TTC549 (cell line): ENCODE results near the gene C4orf50.

ENCODE experiments used
- FAIRE-seq: peaks from 2 replicates; lab custom pipeline; 2012; peaks lifted over from hg19 to GRCh38; lab: Jason Lieb, UNC

C4orf50 gene

DNA sequence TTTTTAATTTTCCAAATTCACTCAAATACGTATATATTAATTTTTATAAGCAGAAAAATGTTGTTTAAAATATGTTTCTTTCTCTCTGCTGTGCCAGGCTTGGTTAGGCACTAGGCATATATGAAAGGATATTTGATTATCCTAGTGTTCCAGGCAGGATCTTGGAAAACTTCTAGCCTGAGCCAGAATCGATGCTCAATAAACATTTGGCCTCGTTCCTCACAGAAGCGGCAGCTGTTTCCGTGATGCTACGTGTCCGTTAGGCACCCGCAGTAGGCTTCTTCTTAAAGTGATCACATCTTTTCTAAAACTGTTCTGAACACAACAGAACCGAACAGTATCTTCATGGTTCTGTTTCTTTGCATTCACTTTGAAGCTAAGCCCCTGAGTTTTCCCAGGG, 75.3 kb downstream of the C4orf50 start:
- no peak for FAIRE-seq

DNA sequence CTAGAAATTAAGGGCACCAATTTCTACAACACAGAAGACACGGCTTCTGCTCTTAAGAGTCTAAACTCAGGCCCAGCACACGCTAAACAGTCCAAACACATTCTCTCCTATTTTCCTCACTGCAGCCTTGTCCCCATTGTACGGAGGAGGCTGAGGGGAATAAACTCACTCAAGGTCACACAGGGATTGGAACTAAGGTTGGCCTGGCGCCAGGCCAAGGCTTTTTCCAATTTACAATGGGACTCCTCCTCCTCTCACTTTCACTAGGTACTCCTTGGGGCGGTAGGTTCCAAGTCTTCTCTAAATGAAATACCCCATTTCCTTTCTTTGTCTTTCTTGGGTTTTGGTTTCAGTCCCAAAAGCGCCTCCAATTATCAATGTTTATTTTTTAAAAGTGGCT, 76.6 kb downstream of the C4orf50 start:
- FAIRE-seq: no peak

DNA sequence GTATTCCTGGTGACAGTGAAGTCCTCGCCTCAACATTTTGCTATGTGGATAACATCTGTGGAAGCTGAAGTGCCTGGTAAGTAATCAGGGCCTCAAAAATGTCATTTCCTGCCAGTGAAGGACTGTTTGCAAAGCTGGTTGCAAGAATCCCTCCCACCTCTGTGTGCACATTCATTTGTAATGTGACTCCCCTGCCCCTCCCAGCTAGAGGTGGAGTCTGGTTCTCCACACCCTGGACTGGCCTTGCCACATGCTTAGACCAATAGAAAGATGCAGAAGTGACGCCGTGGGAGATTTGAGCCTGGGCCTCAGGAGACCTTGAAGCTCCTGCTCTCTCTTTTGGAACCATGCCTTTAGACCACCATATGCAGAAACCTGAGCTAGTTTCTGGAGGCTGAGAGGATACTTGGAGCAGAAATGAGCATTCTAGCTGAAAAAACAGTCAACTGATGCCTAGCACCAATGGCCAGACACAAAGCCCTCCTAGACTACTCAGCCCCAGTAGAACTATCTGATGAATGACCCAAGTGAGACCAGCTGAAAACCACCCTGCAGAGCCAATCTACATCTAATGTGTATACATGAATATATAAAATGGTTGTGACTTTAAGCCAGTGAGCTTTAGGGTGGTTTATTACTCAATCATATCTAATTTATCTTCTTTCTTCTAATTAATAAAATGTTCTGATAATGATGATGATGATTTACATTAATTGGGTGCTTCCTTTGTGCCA, 77.6 kb downstream of the C4orf50 start:
- no peak for FAIRE-seq

DNA sequence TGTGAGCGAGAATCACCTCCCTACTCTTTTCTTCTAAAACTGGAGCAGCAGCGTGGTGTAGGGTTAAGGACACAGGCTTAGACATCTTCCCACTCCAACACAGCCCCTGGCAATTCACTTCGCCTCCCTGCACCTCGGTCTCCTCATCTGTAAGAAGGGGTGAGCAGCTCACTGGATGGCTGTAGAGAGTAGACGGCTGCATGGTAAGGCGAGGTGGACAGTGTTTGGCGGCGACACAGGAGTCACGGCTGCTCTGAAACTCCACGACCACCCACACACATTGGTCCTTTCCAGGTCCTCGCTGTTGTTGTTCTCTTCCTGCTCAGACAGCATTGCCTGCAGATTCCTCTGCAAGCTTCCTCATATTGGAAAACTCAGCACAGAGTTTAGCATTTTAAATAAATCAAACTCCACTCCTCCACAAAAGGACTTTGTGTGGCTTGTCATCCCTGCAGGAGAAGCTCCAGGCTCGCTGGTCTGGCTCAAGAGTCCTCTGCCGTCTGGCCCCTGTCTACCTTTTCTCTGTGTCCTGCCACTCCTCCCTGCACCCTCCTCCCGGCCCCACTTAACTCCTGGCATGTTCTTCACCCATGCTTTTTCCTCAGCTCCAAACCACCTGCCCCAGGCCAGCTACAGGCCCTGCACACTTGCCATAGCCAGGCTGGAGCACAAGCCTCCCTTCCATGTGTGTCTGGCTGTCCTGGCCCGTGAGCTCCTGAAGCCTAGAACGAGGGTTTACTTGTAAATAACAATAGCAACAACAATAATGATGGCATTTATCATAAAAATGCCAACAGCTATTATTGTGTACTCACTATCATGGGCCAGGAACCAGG, 84.0 kb downstream of the C4orf50 start:
- FAIRE-seq: no peak

DNA sequence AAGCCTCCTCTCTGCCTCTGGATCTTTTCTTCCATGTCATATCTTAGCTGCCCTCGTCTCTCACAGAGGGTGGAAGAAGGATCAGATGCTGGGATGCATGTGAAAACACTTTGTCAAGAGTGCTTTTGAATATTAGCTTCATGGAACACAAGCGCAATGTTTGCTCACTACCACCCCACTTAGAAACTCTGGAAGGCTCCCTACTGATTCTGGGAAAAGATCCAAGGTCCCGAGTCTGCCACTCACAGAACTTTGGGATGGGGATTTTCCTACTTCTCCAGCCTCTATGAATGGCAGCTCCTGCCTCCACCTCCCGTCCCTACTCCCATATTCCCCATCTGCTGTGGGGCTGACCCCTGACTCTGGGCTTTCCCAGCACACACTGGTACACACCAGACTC, 85.1 kb downstream of the C4orf50 start:
- FAIRE-seq: no peak

DNA sequence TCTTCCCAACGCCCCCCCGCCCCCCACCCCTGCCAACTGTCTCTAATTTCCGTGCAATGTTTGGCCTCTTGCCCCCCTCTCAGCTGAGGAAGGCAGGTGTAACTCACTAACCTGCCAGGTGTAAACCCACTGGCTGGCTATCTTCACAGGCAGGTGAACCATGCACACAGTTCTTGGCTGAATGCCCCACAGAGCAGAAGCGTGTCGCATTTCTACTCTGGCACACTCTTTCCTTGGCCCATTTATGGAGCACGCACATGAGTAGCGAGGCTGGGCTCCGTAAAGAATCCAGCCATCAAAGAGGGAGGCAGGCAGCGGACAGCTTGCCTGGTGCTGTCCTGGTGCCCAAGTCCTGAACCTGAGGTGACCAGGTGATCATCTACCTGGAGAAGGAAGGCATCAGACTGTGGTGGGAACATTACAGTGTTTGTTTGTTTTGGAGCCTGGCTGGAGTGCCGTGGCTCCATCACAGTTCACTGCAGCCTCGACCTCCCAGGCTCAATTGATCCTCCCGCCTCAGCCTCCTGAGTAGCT, 86.1 kb downstream of the C4orf50 start:
- FAIRE-seq: no peak

DNA sequence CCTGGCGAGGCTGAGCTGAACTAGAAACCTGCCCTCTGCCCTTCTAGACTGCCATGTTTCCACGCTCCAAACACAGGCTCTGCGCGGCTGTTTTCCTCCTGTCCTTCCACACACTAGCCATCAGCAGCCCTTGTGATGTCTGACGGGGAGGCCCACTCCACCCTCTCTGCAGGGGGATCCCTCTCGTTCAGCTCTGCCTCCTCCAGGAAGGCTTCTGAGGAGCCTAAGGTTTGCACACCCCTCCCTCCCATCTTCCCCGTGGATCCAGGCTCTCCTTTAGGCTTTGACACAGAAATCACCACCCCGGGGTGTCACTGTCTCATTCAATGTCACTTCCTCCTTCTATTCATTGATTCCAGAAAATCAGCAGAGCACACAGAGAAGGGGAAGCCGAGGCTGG, 86.7 kb downstream of the C4orf50 start:
- FAIRE-seq: no peak

DNA sequence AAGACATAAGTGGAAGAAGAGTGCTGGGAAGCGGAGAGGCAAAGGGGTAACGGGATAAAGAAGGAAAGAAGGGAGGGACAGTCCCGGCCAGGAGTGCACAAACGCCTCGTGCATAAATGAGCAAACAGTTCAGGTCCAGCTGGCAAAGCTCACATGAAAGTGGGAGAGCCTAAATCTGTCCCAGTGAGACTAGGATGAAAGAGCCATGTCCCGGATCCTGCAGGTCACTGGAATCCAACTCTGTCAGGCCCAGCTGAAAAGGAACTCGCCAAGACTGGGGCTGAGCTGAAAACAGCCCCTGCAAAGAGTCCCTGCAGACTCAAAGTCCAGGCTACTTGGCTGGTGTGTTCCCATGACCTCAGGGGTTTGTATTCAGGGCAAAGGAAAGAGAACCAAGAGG, 87.4 kb downstream of the C4orf50 start:
- FAIRE-seq: no peak

DNA sequence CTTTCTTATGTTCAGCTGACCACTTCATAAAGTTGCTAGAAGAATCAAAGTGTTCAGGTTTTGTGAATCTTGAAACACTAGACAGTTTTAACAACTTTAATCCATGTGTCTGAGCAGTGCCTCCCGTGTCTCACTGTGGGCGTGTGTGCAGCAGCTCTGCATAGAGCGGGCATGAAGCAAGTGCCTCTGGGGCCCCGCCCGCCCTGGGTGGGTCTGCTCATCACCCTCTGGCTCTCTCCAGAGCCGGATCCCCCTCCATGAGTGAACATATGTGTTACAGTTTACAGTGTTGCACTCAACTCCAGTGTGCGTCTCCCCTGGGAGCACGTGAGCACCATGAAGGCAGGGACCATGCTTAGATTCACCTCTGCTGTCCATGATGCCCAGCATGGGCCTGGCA, 87.8 kb downstream of the C4orf50 start:
- no peak for FAIRE-seq

DNA sequence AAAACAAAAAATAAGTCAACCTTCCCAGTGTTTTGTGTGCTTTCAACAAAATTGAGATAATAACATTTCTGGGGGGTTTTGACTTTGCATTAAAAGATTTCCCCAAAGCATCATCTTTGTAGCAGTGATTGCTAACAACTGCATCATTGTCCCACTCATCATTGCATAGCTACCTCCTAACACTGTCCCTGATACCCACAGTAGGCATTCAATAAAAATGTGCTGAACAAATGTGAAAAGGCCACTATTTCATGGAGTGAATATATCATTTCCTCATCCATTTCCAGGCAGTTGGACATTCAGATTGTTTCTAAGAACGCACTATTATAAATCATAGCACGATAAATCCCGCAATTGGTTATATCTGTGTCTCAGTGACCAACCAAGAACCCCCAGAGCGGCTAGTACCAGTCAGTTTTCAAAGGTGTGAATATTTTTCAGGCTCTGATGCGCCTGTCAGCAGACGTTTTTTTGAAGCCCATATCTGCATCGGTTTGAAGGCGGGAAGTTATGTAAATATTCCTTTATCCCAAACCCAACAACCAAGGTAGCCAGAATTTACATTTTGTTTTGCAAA, 89.3 kb downstream of the C4orf50 start:
- FAIRE-seq: no peak

DNA sequence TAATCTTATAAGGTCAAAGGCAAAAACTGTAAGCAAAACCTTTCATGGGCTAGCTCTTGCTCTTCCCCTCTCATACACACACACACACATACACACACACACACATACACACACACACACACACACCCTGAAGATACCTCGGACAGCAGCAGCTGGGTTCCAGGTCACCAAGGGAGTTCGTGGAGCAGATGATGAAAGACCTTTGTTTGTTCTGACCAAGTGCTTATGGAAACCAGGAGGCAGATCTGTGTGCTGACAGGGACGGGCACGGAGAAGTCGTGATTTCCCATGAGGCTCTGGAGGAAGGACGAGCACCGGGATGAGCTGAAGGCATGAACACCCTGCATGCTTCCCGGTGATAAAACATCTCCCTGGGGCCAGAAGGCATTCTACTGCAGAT, 90.0 kb downstream of the C4orf50 start:
- no peak for FAIRE-seq

DNA sequence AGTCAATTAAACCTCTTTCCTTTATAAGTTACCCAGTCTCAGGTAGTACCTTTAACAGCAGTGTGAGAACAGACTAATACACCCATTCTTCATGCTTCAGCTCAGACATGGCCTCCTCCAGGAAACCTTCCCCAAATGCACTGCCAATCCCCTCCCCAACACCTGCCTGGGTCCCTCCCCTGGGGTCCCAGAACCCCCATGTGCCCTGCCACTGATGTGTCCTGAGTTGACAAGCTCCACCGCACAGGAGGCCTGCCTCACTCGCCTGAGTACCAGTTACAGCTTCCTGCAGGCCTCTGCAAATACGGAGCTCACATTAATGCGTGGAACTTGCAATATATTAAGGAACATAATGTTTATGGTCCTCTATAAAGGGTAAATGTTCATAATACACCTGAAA, 90.5 kb downstream of the C4orf50 start:
- FAIRE-seq: no peak

DNA sequence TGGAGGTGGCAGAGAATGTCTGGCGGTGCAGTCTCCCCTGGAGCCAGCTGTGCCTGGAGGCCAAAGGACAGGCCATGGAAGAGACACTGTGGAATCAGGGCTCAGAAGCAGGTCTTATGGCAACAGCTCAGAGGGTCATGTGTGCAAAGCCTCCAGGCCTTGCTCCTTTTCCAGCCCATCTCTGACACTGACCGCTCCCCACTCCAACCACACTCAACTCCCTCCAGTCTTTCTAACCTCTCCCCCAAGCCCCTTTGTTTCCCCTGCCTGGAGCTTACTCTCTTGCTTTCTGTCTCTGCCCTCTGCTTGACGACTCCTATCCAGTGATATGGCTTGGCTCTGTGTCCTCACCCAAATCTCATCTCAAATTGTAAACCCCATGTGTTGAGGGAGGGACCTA, 91.1 kb downstream of the C4orf50 start:
- FAIRE-seq: no peak

DNA sequence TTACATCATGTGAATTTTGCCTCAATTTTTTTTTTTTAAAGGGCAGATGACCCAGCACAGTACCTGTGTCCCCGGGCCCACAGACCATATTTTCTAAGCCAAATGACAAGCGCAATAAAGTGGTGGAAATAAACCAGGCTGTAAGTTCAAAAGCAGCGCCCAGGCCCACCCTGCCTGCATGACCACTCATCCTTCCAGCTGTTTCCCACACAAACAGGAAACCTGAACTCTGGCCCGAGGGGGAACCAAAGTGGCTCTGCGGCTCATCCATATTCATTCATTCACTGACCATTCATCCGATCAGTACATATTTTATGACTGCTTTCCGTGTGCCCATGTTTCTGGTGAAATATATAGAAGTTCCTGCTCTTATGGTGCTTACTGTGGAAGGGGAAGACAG, 91.6 kb downstream of the C4orf50 start:
- no peak for FAIRE-seq

DNA sequence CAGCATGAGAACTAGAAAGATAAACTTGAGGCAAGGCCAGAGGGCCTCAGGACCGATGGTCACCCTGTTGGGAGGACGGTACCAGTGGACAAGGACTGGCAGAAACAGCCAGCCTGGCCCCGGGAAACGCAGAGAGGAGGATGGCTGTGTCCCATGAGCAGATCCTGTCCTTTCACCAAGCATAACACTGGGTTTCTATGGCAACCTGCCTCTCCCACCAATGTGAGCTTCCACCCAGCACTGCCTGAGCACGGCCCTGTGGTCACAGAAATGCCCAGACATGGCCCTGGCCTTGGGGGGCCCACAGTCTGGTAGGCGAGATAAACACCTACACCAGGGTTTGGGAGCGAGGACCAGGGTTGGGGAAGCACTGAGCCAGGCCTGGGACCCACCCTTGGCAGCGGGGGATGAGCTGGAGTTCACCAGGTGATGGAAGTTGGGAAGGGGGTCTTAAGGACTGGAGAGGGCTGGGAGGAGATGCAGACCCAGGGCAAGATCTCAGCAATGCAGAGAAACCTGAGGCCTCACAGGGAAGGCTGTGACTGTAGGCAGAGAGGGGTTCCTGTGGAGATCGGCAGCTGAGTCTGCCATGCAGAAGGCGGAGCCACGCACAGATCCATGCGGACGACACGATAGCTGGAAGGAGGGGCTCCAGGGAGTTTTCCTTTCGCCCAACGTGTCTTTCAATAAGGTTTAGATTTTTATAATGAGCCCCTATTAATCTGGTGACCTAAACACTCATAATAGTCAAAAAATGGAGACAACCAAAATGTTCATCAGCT, 92.6 kb downstream of the C4orf50 start:
- no peak for FAIRE-seq

DNA sequence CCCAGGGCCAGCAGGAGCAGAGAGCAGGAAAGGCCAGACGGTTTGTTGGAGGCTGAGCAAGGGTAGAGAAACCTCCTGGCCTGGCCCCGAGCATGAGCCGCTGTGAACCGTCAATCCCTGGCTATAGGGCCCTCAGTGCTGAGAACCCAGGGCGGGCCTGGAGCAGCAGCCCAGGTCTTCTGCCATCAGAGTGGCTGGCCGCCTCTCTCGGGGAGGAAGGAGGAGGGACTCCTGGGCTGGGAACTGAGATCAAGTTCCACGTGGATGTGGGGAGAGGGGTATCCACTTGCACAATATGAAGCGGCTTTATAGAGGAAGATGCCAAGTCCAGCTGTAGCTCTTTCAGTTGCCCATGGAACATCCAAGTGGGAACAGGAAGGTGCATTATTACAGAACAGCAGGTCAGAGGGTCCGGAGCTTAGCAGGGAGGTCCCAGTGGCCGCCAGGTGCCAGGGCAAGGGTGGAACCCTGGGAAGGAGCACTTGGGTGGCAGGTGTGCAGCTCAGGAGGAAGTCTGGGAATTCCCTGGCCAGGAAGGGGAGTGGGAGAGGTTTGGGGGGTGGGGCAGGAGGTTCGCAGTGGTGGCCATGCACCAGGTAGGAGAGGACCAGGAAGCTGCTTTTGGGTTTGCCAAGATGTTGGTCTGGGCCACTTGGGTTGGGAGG, 93.6 kb downstream of the C4orf50 start:
- FAIRE-seq: no peak

DNA sequence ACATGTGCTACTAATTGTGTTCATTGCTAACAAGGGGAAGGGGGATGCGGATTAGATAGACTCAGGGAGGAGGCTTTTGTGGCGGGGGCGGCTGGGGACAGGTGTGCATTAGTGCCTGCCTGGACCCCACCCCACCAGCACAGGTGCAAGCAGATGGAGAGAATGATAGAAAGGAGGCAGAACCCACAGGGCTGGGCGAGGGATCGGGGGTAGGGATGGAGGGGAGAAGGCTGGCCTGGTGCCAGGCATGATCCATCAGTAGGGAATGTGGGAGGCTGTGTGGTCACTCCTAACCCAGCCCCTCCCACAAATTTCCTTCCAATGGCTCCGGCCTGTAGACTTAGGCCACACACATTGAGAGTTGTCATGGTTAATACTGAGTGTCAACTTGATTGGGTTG, 94.9 kb downstream of the C4orf50 start:
- no peak for FAIRE-seq

DNA sequence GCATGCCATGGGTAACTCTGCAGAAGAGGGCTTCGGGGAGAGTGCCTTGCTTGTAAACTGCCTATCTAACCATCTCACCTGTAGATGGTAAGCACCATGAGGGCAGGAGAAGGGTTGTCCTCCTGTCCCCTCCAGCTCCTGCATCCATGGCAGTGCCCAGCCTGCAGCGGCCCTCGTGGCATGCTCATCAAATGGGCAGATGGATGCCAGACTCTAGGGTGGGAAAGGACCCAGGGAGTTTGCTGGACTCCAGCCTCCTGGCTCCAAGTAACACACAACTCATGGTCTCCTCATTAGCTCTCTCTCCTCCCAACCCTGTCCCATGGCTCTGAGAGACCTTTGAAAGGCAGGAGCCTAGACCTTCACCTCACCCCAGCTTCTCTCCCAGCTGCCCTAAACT, 95.7 kb downstream of the C4orf50 start:
- FAIRE-seq: no peak

DNA sequence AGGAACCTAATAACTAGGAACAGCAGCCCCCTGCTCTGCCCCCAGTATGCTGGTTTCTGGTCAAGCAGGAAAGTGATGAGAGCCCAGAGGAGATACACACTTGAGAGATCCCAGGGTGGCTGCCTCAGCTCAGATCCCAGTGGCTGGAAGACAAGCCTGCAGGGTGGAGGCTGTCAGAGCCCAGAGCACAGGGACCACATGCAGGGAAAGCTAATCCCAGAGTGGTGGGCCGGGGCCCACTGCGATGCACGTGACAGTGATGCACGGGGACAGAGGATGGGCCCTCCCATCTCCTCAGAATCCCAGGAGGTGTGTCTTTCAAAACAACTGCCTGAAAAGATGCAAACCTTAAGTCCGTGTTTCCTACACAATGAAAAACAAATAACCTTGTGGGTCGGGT, 96.2 kb downstream of the C4orf50 start:
- FAIRE-seq: no peak

DNA sequence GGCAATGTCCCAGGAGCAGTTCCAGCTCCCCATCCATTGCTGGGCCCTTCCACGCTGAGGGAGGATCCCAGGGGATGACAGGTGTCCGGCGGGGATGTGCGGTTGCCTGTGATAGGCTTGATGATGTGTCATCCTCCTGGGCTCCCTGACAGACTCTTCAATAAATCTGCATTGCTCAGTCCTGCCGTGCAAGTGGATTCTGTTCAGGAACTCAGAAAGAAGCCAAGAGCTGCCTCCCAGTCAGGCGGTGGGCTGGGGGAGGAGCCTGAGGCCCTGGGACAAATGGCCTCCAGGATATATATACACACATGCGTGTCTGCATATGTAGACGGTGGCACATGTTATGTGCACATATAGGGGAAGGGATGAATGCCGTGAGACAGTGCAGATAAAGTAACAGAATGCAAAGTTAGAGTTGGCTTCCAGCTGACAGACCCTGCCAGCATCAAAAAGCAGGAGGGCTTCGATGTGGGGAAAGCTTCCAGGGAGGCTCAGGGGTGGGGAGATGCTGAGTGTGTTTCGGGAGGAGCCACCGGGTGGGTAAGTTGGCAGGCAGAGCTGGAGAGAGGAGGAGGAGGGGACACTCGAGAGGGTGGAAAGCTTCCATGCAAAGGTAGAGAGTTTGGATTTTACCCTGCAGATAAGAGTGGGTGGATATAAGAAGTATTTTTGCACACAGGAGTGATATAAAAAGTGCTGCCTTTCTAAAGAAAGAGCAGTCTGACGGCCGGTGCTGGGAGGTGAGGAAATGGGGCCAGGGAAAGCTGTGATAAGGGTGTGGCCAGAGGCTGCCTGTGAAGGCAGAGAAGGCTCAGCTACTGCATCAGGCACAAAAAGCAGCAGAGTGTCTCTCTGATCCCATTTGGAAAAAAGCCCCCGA, 96.9 kb downstream of the C4orf50 start:
- FAIRE-seq: no peak

DNA sequence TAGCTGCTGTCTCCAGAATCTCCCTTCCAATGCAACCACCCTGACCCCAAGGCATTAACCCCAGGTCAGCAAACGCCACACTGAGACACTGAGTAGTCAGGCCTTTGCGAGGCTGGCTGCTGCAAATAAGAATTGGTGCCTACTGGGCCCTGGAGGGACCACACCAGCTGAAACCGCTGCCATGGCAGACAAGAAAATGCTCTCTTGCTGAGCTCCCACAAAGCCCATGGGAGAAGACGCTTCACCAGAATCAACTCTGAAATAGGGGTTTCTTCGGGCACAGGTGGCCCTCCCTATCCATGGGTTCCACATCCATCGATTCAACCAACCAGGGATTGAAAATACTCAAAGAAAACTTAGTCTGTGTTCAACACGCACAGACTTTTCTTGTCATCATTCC, 98.7 kb downstream of the C4orf50 start:
- no peak for FAIRE-seq
